AG09319 (cell line): ENCODE measurements around the gene ZIM2.

Source experiments
- DNase-seq: peaks from one replicate; pipeline ENCODE4 v3.0.0-alpha.2; 2010; ENCODE audit warnings: low read depth; ENCODE audit errors: extremely low read depth
- TF ChIP-seq, protein P1 (sequence below): IDR thresholded peaks from 2 replicates; pipeline ENCODE4 v1.5.1; 2011; ENCODE audit warnings: low read depth, mild to moderate bottlenecking, inconsistent platforms, low read length, moderate library complexity

Gene ZIM2

GRCh38 chr19:56808717-56809392, 31.7 kb downstream of the ZIM2 start:
- DNase-seq, result no peak
- TF ChIP-seq, protein P1, sequence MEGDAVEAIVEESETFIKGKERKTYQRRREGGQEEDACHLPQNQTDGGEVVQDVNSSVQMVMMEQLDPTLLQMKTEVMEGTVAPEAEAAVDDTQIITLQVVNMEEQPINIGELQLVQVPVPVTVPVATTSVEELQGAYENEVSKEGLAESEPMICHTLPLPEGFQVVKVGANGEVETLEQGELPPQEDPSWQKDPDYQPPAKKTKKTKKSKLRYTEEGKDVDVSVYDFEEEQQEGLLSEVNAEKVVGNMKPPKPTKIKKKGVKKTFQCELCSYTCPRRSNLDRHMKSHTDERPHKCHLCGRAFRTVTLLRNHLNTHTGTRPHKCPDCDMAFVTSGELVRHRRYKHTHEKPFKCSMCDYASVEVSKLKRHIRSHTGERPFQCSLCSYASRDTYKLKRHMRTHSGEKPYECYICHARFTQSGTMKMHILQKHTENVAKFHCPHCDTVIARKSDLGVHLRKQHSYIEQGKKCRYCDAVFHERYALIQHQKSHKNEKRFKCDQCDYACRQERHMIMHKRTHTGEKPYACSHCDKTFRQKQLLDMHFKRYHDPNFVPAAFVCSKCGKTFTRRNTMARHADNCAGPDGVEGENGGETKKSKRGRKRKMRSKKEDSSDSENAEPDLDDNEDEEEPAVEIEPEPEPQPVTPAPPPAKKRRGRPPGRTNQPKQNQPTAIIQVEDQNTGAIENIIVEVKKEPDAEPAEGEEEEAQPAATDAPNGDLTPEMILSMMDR, result no peak

GRCh38 chr19:56806639-56807038, 33.9 kb downstream of the ZIM2 start:
- TF ChIP-seq, protein P1, result no peak
- DNase-seq, result no peak

- no peak for DNase-seq
- TF ChIP-seq, protein P1, result no peak
Observed at GRCh38 chr19:56778351-56778750, 62.2 kb downstream of the ZIM2 start.

- TF ChIP-seq, protein P1, result no peak
- no peak for DNase-seq
Observed at GRCh38 chr19:56769650-56770049, 70.9 kb downstream of the ZIM2 start.

GRCh38 chr19:56765137-56765536, 75.4 kb downstream of the ZIM2 start:
- TF ChIP-seq, protein P1, result no peak
- no peak for DNase-seq

GRCh38 chr19:56764196-56764695, 76.3 kb downstream of the ZIM2 start:
- TF ChIP-seq, protein P1, result no peak

DNA sequence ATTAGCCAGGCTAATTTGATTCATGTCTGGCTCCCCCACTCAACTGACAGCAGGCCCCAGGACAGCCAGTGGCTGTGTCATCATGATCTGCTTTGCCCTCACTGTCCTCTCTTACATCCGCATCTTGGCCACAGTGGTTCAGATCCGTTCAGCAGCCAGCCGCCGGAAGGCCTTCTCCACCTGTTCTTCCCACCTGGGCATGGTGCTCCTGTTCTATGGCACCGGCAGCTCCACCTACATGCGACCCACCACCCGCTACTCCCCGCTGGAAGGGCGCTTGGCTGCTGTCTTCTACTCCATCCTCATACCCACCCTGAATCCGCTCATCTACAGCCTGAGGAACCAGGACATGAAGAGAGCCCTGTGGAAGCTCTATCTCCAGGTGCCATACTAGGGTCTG, 79.7 kb downstream of the ZIM2 start:
- DNase-seq, result no peak
- TF ChIP-seq, protein P1, result no peak

More at GRCh38 chr19:56764196-56764695, 76.3 kb downstream of the ZIM2 start:
- no peak for DNase-seq
